Endothelial cell of umbilical vein (primary cell): ENCODE data around the gene TRMT61B. TPM values are rescaled to one million over a fixed set of nuclear protein-coding genes. Genes with fewer than 3 reads are reported as not detected.

ENCODE experiments used
- polyA plus RNA-seq, 4 experiments: library from polyadenylated mRNA; depleted of rRNA in 3 of 4; stranded (reverse) in 3 of 4; unstranded in 1 of 4; fragments of >200 nt; gene quantifications; 2 replicates each; pipeline versions ENCODE4 v1.2.1 to v1.2.3, GENCODE V29; 2011 to 2012; ENCODE audit warnings: missing spikeins in 1 of 4
- small RNA-seq: library from RNA; depleted of rRNA; stranded (forward); fragments of <200 nt; gene quantifications from one replicate; pipeline ENCODE3, GENCODE V24; 2012; ENCODE audit warnings: low replicate concordance, low read depth; ENCODE audit not compliant: insufficient read depth, insufficient read length
- total RNA-seq: library from RNA; stranded (reverse); gene quantifications from 2 replicates; pipeline ENCODE4 v1.2.3, GENCODE V29; 2021

Gene TRMT61B
- total and polyA plus RNA-seq, 2 donors (not counting 3 experiments of a cell fraction or from before 2014, with no cell fraction given): 4.6 to 13.6 TPM

Small RNAs within 50 kb of the gene (small RNA-seq; reads per million reads assigned to genes)
- 7.7 reads per million, percentile 52 among the genes with 10 or more reads in this experiment for gene SNORD92

Other genes with a start within 250 kb of the TRMT61B start
- gene PPP1CB, start 118.5 kb downstream of the TRMT61B start, total RNA-seq: 157 and 163 TPM in 2 replicates
- 18.7 and 29.8 TPM in 2 replicates for gene PPP1CB, start 118.5 kb downstream of the TRMT61B start, polyA plus RNA-seq
- gene SPDYA, start 59.5 kb downstream of the TRMT61B start, total RNA-seq: 0.92 and 1.6 TPM in 2 replicates
- 0.06 TPM in 2 replicates for gene SPDYA, start 59.5 kb downstream of the TRMT61B start, polyA plus RNA-seq
- gene WDR43, start 24.4 kb upstream of the TRMT61B start, total RNA-seq: 60.6 and 65.0 TPM in 2 replicates
- 17.5 and 23.7 TPM in 2 replicates for gene WDR43, start 24.4 kb upstream of the TRMT61B start, polyA plus RNA-seq
- gene TOGARAM2, start 111.0 kb upstream of the TRMT61B start, total RNA-seq: not detected in 2 replicates
- gene TOGARAM2, start 111.0 kb upstream of the TRMT61B start, polyA plus RNA-seq: not detected in 2 replicates
- gene PCARE, start 204.2 kb upstream of the TRMT61B start, total RNA-seq: not detected in 2 replicates
- not detected in 2 replicates for gene PCARE, start 204.2 kb upstream of the TRMT61B start, polyA plus RNA-seq
- 21.7 and 24.0 TPM in 2 replicates for gene CLIP4, start 245.1 kb upstream of the TRMT61B start, total RNA-seq
- 6.7 and 9.2 TPM in 2 replicates for gene CLIP4, start 245.1 kb upstream of the TRMT61B start, polyA plus RNA-seq